Inflammatory macrophage treated with lipopolysaccharide for 1 hour (primary cell): ENCODE results near the gene TARP.
A peak's percentile ranks its signal among the peaks of the same experiment; 100 is the strongest.
"Not testable (repeated sequence)": the region's sequence is repeated elsewhere in the genome, so short reads cannot be mapped to it uniquely, and the experiment has no call there.

Source experiments
- DNase-seq, 2 donors: peaks; one replicate each; pipeline ENCODE4 v3.0.0-alpha.2; 2020 to 2022

The TARP gene

DNA sequence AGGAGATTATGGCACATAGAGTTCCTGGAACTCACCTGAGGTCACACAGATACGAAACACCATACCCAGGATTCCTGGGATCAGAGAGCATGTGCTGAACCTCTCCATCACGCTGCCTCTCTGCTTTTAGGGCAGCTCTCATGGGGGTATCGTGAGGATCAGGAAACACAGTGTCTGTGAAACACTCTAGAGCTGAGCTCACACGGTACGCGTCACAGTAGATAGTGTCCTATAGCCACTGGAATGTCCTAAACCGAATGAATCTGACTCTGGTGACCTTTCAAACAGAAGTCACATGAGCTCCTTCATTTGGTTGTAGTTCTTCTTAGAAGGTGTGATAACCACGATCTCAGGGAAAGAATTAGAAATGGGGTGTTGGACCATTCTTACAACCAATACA is 14.3 kb downstream of the TARP start:
- not testable (repeated sequence) for DNase-seq

GRCh38 chr7:38257350-38257677 is 16.1 kb downstream of the TARP start:
- no peak for DNase-seq

GRCh38 chr7:38249849-38250248 is 23.6 kb downstream of the TARP start:
- DNase-seq: peak; percentile 20 to 34

GRCh38 chr7:38248069-38248567 is 25.3 kb downstream of the TARP start:
- no peak for DNase-seq

GRCh38 chr7:38245409-38245977 is 27.9 kb downstream of the TARP start:
- no peak for DNase-seq

DNA sequence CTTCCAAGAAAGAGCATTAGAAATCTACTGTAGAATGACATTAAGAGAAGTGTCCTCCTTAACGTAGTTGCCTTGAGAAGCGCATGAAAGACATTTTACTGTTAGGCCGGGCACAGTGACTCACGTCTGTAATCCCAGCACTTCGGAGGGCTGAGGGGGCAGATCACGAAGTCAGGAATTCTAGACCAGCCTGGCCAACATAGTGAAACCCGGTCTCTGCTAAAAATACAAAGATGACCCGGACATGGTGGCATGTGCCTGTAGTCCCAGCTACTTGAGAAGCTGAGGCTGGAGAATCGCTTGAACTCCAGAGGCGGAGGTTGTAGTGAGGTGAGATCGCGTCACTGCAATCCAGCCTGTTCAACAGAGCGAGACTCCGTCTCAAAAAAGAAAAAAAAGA is 28.9 kb downstream of the TARP start:
- DNase-seq: no peak

- DNase-seq: peak; percentile 51 to 52
These were observed 30.1 kb downstream of the TARP start for GRCh38 chr7:38243345-38243744.

- no peak for DNase-seq
These were observed 30.6 kb downstream of the TARP start for GRCh38 chr7:38242814-38243213.

DNA sequence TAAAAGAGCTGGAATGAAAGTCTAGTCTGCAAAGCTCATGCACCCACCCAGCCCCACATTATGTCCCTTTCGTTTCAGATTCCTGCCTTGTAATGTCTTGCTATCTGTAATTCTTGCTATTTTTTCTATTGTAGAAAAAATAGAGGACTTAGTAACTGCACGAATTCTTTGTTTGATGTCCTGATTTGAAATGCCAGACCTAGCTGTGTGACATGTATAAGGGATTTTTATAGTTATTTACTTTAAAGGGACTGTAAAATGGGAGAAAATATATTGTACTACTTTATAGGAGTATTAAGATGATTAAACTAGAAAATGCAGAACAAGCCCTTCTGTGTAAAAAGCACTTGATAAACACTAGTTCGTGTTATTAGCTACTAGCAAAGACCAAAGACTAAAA is 32.4 kb downstream of the TARP start:
- no peak for DNase-seq

DNA sequence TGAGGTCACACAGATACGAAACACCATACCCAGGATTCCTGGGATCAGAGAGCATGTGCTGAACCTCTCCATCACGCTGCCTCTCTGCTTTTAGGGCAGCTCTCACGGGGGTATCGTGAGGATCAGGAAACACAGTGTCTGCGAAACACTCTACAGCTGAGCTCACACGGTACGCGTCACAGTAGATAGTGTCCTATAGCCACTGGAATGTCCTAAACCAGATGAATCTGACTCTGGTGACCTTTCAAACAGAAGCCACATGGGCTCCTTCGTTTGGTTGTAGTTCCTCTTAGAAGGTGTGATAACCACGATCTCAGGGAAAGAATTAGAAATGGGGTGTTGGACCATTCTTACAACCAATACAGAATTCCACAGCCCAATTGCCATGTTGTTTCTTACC is 34.3 kb downstream of the TARP start:
- not testable (repeated sequence) for DNase-seq

DNA sequence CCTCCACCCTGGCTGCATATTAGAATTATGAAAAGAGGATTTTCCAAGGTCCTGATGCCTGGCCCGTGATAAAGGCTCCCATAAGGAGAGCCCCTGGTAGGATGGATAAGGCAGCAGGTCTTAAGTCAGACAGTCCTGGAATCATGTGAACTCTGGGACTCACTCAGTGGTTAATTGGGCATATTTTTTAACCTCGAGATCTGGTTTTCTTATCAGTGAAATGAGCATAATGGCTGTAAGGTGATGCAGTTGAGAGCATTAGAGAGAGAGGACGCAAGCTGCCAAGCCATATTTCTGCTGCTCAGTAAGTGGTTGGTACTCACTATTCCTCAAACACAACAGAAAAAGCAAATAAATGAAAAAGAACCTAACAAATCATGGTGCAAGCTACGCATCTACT is 37.8 kb downstream of the TARP start:
- no peak for DNase-seq

GRCh38 chr7:38234759-38235158 is 38.7 kb downstream of the TARP start:
- DNase-seq: not testable (repeated sequence)

GRCh38 chr7:38232502-38233366 is 40.7 kb downstream of the TARP start:
- DNase-seq: peak; percentile 77 to 85

DNA sequence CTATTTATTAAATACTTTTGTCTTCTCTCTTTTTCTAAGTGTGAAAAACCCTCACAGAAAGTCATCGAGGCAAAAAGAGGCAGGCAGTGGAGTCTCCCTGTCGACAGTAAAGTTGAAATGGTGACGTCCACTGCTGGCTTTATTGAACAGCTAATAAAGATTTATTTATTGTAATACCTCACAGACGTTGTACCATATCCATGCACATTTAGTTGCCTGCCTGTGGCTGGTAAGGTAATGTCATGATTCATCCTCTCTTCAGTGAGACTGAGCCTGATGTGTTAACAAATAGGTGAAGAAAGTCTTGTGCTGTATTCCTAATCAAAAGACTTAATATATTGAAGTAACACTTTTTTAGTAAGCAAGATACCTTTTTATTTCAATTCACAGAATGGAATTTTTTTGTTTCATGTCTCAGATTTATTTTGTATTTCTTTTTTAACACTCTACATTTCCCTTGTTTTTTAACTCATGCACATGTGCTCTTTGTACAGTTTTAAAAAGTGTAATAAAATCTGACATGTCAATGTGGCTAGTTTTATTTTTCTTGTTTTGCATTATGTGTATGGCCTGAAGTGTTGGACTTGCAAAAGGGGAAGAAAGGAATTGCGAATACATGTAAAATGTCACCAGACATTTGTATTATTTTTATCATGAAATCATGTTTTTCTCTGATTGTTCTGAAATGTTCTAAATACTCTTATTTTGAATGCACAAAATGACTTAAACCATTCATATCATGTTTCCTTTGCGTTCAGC is 43.4 kb downstream of the TARP start:
- peak in 1 of 2 donors; percentile 23 for DNase-seq

DNA sequence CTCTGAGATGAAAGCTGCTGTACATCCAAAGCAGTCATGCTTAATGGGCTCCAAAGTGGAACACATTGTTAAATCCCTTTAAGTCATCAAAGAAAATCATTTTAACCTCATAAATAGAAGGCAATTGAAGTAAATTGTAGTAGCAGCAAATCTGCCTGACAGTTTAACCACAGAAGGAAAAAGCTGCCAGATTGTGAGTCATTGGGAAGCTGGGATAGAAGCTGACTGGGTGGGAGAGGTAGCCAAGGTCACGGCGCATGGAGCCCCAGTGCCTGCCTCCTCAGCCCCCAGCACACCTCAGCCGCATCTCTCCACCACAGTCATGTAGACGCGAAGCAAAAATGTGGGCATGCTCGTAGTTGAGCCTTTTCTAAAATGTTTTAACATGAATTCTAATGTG is 44.0 kb downstream of the TARP start:
- no peak for DNase-seq

- no peak for DNase-seq
These were observed 49.0 kb downstream of the TARP start for GRCh38 chr7:38224392-38224791.

DNA sequence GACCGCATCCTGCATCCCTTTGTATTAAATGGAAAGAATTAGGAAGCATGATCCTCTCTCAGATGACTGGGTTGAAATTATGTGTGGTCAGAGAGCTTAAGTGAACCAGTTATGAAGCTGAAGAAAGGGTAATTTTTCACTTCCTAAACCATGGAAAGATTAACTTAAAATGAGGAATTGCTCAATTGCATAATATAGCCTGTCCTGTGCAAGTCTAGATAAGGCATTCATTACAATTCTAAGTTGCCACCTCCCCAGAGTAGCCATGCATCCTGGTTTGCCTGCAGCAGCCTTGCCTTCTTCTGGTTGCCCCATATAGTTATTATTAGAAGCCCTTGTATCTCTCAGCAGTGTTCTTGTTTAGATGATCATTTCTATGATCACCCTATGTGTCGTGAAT is 50.1 kb downstream of the TARP start:
- DNase-seq: peak; percentile 25 to 69

- peak in 1 of 2 donors; percentile 71 for DNase-seq
These were observed 50.8 kb downstream of the TARP start for GRCh38 chr7:38222481-38223096.

- no peak for DNase-seq
These were observed 53.0 kb downstream of the TARP start for GRCh38 chr7:38220452-38220851.

GRCh38 chr7:38217672-38218071 is 55.8 kb downstream of the TARP start:
- no peak for DNase-seq

GRCh38 chr7:38215735-38216670 is 57.4 kb downstream of the TARP start:
- peak; percentile 82 to 95 for DNase-seq

GRCh38 chr7:38215115-38215514 is 58.3 kb downstream of the TARP start:
- DNase-seq: no peak
